ENCODE results near the gene CCDC33.

Gene CCDC33

GRCh38 chr15:74252721-74253120, 16.6 kb downstream of the CCDC33 start (continued):
- TF ChIP-seq ARNTL (CRISPR knock-in tag; IDR thresholded peaks at IDR 0.05; ENCODE audit: borderline replicate concordance, low read depth): no peak
- no peak for TF ChIP-seq ESRRG (CRISPR knock-in tag; IDR thresholded peaks at IDR 0.05)
- no peak for TF ChIP-seq ZC3H10 (CRISPR knock-in tag; IDR thresholded peaks at IDR 0.05)
- TF ChIP-seq TCF4 (CRISPR knock-in tag; IDR thresholded peaks at IDR 0.05; ENCODE audit: borderline replicate concordance): no peak
- TF ChIP-seq ZFP30 (CRISPR knock-in tag; IDR thresholded peaks at IDR 0.05): no peak
- no peak for TF ChIP-seq GLIS3 (CRISPR knock-in tag; IDR thresholded peaks at IDR 0.05)
- no peak for TF ChIP-seq ZNF8 (CRISPR knock-in tag; IDR thresholded peaks at IDR 0.05)
- no peak for TF ChIP-seq ISL1 (CRISPR knock-in tag; IDR thresholded peaks at IDR 0.05)

GRCh38 chr15:74253211-74253921, 17.2 kb downstream of the CCDC33 start:
- no peak for ATAC-seq
- no peak for TF ChIP-seq CREB5 (CRISPR knock-in tag; IDR thresholded peaks at IDR 0.05; ENCODE audit: low read depth)
- TF ChIP-seq ESRRG (CRISPR knock-in tag; IDR thresholded peaks at IDR 0.05): no peak
- no peak for TF ChIP-seq ZFP3 (CRISPR knock-in tag; IDR thresholded peaks at IDR 0.05)
- no peak for TF ChIP-seq ZNF565 (CRISPR knock-in tag; conservative IDR thresholded peaks at IDR 0.05; ENCODE audit: low read depth)
- TF ChIP-seq OSR1 (CRISPR knock-in tag; IDR thresholded peaks at IDR 0.05): no peak
- TF ChIP-seq ZC3H10 (CRISPR knock-in tag; IDR thresholded peaks at IDR 0.05): no peak

- no peak for ATAC-seq
- TF ChIP-seq RARB (CRISPR knock-in tag; IDR thresholded peaks at IDR 0.05): no peak
- no peak for TF ChIP-seq CREB5 (CRISPR knock-in tag; IDR thresholded peaks at IDR 0.05; ENCODE audit: low read depth)
- no peak for TF ChIP-seq TOX (CRISPR knock-in tag; IDR thresholded peaks at IDR 0.05; ENCODE audit: borderline replicate concordance)
- no peak for TF ChIP-seq ZNF70 (CRISPR knock-in tag; IDR thresholded peaks at IDR 0.05)
- no peak for TF ChIP-seq ZFP3 (CRISPR knock-in tag; IDR thresholded peaks at IDR 0.05)
- no peak for TF ChIP-seq ARNTL (CRISPR knock-in tag; IDR thresholded peaks at IDR 0.05; ENCODE audit: borderline replicate concordance, low read depth)
- TF ChIP-seq ZNF8 (CRISPR knock-in tag; IDR thresholded peaks at IDR 0.05): no peak
- no peak for TF ChIP-seq CSDC2 (CRISPR knock-in tag; IDR thresholded peaks at IDR 0.05)
- TF ChIP-seq ZNF565 (CRISPR knock-in tag; conservative IDR thresholded peaks at IDR 0.05; ENCODE audit: low read depth): no peak
- TF ChIP-seq TCF4 (CRISPR knock-in tag; IDR thresholded peaks at IDR 0.05; ENCODE audit: borderline replicate concordance): no peak
Measured at GRCh38 chr15:74257105-74257504, 21.0 kb downstream of the CCDC33 start.

- ATAC-seq: no peak
- no peak for TF ChIP-seq BACH2 (CRISPR knock-in tag; IDR thresholded peaks at IDR 0.05; ENCODE audit: borderline replicate concordance)
- no peak for TF ChIP-seq SNAI2 (CRISPR knock-in tag; IDR thresholded peaks at IDR 0.05)
- TF ChIP-seq ZNF8 (CRISPR knock-in tag; IDR thresholded peaks at IDR 0.05): no peak
- TF ChIP-seq ARNTL (CRISPR knock-in tag; IDR thresholded peaks at IDR 0.05; ENCODE audit: borderline replicate concordance, low read depth): no peak
- no peak for TF ChIP-seq TCF4 (CRISPR knock-in tag; IDR thresholded peaks at IDR 0.05; ENCODE audit: borderline replicate concordance)
- no peak for TF ChIP-seq CSDC2 (CRISPR knock-in tag; IDR thresholded peaks at IDR 0.05)
Measured at GRCh38 chr15:74257623-74258022, 21.5 kb downstream of the CCDC33 start.

- TF ChIP-seq ARNTL (CRISPR knock-in tag; IDR thresholded peaks at IDR 0.05; ENCODE audit: borderline replicate concordance, low read depth) (no peak), PATZ1 (CRISPR knock-in tag; IDR thresholded peaks at IDR 0.05; ENCODE audit: borderline replicate concordance) (no peak), OSR1 (CRISPR knock-in tag; IDR thresholded peaks at IDR 0.05) (no peak), BACH2 (CRISPR knock-in tag; IDR thresholded peaks at IDR 0.05; ENCODE audit: borderline replicate concordance) (no peak), ZC3H10 (CRISPR knock-in tag; IDR thresholded peaks at IDR 0.05) (no peak)
- no peak; the same call in 2 of the 3 replicates for ATAC-seq
Measured at GRCh38 chr15:74258456-74259291, 22.5 kb downstream of the CCDC33 start.

Data from SK-N-SH treated with all-trans-retinoic acid at 6 μM for 48 hours (cell line).